H1 (cell line): Measurements from ENCODE around the gene NOP16. TPM values are rescaled to one million over a fixed set of nuclear protein-coding genes. Genes with fewer than 3 reads are reported as not detected.

Experiments
- CTCF ChIA-PET: fragments of 300-600 bp; sonication (Branson Sonifier 250); formaldehyde crosslinking; loops from one replicate; lab custom pipeline; 2021; ENCODE audit not compliant: partially characterized antibody; lab: Charles Lee
- POLR2A ChIA-PET: fragments of 300-600 bp; sonication (Branson Sonifier 250); formaldehyde crosslinking; loops from one replicate; lab custom pipeline; 2021; ENCODE audit warnings: inconsistent platforms; ENCODE audit not compliant: partially characterized antibody; lab: Charles Lee
- DNase-seq, 2 experiments: peaks; one replicate each; pipeline versions ENCODE4 v3.0.0 to v3.0.0-alpha.2; 2010 to 2022; ENCODE audit warnings: low spot score in 2 of 2, low read depth in 1 of 2, mixed read lengths in 1 of 2
- FAIRE-seq: peaks from 2 replicates; lab custom pipeline; 2011; peaks lifted over from hg19 to GRCh38; lab: Jason Lieb, UNC
- H2AFZ ChIP-seq: 2 replicates; pipeline ENCODE4 v1.8.1; 2012; ENCODE audit warnings: low read length, inconsistent platforms
- H2AK5ac ChIP-seq: 2 replicates; pipeline ENCODE4 v1.6.1; 2013; ENCODE audit warnings: low read depth, low read length
- H2BK120ac ChIP-seq: replicated peaks from 2 replicates; pipeline ENCODE3; 2013; ENCODE audit warnings: low read depth, low read length, inconsistent platforms
- H2BK12ac ChIP-seq: 2 replicates; pipeline ENCODE4 v1.6.1; 2013; ENCODE audit warnings: low read depth, low read length
- H2BK15ac ChIP-seq: 2 replicates; pipeline ENCODE4 v1.6.1; 2013; ENCODE audit warnings: low read length
- H2BK20ac ChIP-seq: 2 replicates; pipeline ENCODE4 v1.6.1; 2013; ENCODE audit warnings: low read length
- H2BK5ac ChIP-seq: 2 replicates; pipeline ENCODE4 v1.6.1; 2013; ENCODE audit warnings: low read depth, low read length
- H3K14ac ChIP-seq: 2 replicates; pipeline ENCODE4 v1.6.1; 2013; ENCODE audit warnings: inconsistent platforms; ENCODE audit not compliant: insufficient read length
- H3K18ac ChIP-seq: 2 replicates; pipeline ENCODE4 v1.6.1; 2013; ENCODE audit warnings: low read length; ENCODE audit errors: extremely low read depth
- H3K23ac ChIP-seq: 2 replicates; pipeline ENCODE4 v1.6.1; 2013; ENCODE audit warnings: inconsistent platforms; ENCODE audit not compliant: insufficient read length
- H3K23me2 ChIP-seq: 2 replicates; pipeline ENCODE4 v1.6.1; 2013; ENCODE audit warnings: low read depth, low read length
- H3K27ac ChIP-seq: 2 replicates; pipeline ENCODE4 v1.6.1; 2011; ENCODE audit warnings: low read depth, low read length, inconsistent platforms
- H3K27me3 ChIP-seq, 4 experiments: replicated peaks in 1 of 4; 1 replicate in 1 of 4; 2 replicates in 3 of 4; pipeline versions ENCODE4 v1.6.1 to v1.8.1; 2011 to 2013; ENCODE audit warnings: low read length in 3 of 4, mild to moderate bottlenecking in 3 of 4, inconsistent platforms in 2 of 4, mixed read lengths in 2 of 4, moderate library complexity in 1 of 4; ENCODE audit not compliant: control insufficient read depth in 3 of 4, insufficient read depth in 3 of 4; ENCODE audit errors: extremely low read depth in 1 of 4
- H3K36me3 ChIP-seq, 4 experiments: 2 replicates each; pipeline versions ENCODE4 v1.6.1 to v1.8.1; 2011 to 2013; ENCODE audit warnings: mild to moderate bottlenecking in 4 of 4, low read length in 3 of 4, moderate library complexity in 2 of 4, control low read depth in 1 of 4, inconsistent platforms in 1 of 4; ENCODE audit not compliant: insufficient read depth in 4 of 4, control insufficient read depth in 2 of 4
- H3K4ac ChIP-seq: replicated peaks from 2 replicates; pipeline ENCODE3; 2013; ENCODE audit warnings: low read length, low read depth, mixed read lengths, inconsistent platforms; ENCODE audit not compliant: insufficient read length
- H3K4me1 ChIP-seq, 4 experiments: replicated peaks in 1 of 4; 1 replicate in 1 of 4; 2 replicates in 3 of 4; pipeline versions ENCODE4 v1.6.1 to v1.8.1; 2011 to 2013; ENCODE audit warnings: low read length in 3 of 4, inconsistent platforms in 2 of 4, mixed read lengths in 1 of 4; ENCODE audit not compliant: insufficient read depth in 4 of 4, control insufficient read depth in 3 of 4
- H3K4me2 ChIP-seq, 2 experiments: 2 replicates each; pipeline versions ENCODE4 v1.6.1 to v1.8.1; 2011 to 2013; ENCODE audit warnings: low read depth in 2 of 2, low read length in 2 of 2, control low read depth in 1 of 2, inconsistent platforms in 1 of 2, mild to moderate bottlenecking in 1 of 2; ENCODE audit not compliant: insufficient read depth in 1 of 2
- H3K4me3 ChIP-seq, 4 experiments: fragments of 200-600, 300-600 bp in 1 of 4; sonication (generic), shearing (Covaris generic), sonication (Bioruptor Twin) in 1 of 4; 2 replicates each; pipeline versions ENCODE4 v1.5.1 to v1.8.1; 2011 to 2016; ENCODE audit warnings: low read length in 4 of 4, low read depth in 3 of 4, control low read depth in 2 of 4, inconsistent platforms in 2 of 4, mild to moderate bottlenecking in 2 of 4, mixed read lengths in 1 of 4, moderate library complexity in 1 of 4; ENCODE audit not compliant: insufficient read depth in 2 of 4; ENCODE audit errors: extremely low read depth in 1 of 4
- H3K56ac ChIP-seq: replicated peaks from 2 replicates; pipeline ENCODE3; 2013; ENCODE audit warnings: low read depth, mild to moderate bottlenecking, mixed read lengths, low read length, inconsistent platforms; ENCODE audit not compliant: insufficient read length
- H3K79me1 ChIP-seq: 2 replicates; pipeline ENCODE4 v1.6.1; 2013; ENCODE audit warnings: low read depth, low read length, control low read depth
- H3K79me2 ChIP-seq, 2 experiments: 2 replicates each; pipeline versions ENCODE4 v1.6.1 to v1.8.1; 2012 to 2013; ENCODE audit warnings: low read length in 2 of 2, mild to moderate bottlenecking in 2 of 2, inconsistent platforms in 1 of 2; ENCODE audit not compliant: insufficient read depth in 2 of 2, control insufficient read depth in 1 of 2
- H3K9ac ChIP-seq, 4 experiments: replicated peaks in 1 of 4; 1 replicate in 1 of 4; 2 replicates in 3 of 4; pipeline versions ENCODE4 v1.6.1 to v1.8.1; 2011 to 2013; ENCODE audit warnings: low read depth in 3 of 4, low read length in 3 of 4, control low read depth in 2 of 4, mild to moderate bottlenecking in 2 of 4, moderate library complexity in 2 of 4, inconsistent platforms in 1 of 4; ENCODE audit errors: extremely low read depth in 1 of 4
- H3K9me3 ChIP-seq, 2 experiments: 2 replicates each; pipeline versions ENCODE4 v1.6.1 to v1.8.1; 2012 to 2013; ENCODE audit warnings: mild to moderate bottlenecking in 2 of 2, moderate library complexity in 2 of 2, control low read depth in 1 of 2, inconsistent platforms in 1 of 2, low read depth in 1 of 2, low read length in 1 of 2, mixed read lengths in 1 of 2; ENCODE audit not compliant: insufficient read depth in 2 of 2
- H4K20me1 ChIP-seq, 2 experiments: replicated peaks in 1 of 2; 2 replicates each; pipeline versions ENCODE3 to v1.8.1; 2011 to 2013; ENCODE audit warnings: inconsistent platforms in 2 of 2, low read length in 2 of 2, mild to moderate bottlenecking in 1 of 2; ENCODE audit not compliant: insufficient read depth in 2 of 2, control insufficient read depth in 1 of 2
- H4K5ac ChIP-seq: 2 replicates; pipeline ENCODE4 v1.6.1; 2013; ENCODE audit warnings: low read length, low read depth, mixed read lengths, inconsistent platforms; ENCODE audit not compliant: insufficient read length
- H4K8ac ChIP-seq: 2 replicates; pipeline ENCODE4 v1.8.0; 2013; ENCODE audit warnings: mild to moderate bottlenecking, moderate library complexity, low read length, inconsistent platforms; ENCODE audit not compliant: insufficient read depth; ENCODE audit errors: extremely low read depth
- H4K91ac ChIP-seq: replicated peaks from 2 replicates; pipeline ENCODE3; 2013; ENCODE audit warnings: low read length, mixed read lengths, inconsistent platforms; ENCODE audit not compliant: insufficient read length
- GABPA ChIP-seq: IDR thresholded peaks from 2 replicates; pipeline ENCODE4 v1.6.1; 2011; ENCODE audit warnings: mild to moderate bottlenecking, low read length, moderate library complexity, borderline replicate concordance; ENCODE audit not compliant: insufficient read depth
- HDAC2 ChIP-seq, 2 experiments: fragments of 300-600 bp in 1 of 2; sonication (generic) in 1 of 2; IDR thresholded peaks; 2 replicates each; pipeline ENCODE4 v1.6.1; 2011 to 2012; ENCODE audit warnings: low read depth in 2 of 2, low read length in 2 of 2, mild to moderate bottlenecking in 2 of 2, moderate library complexity in 2 of 2, borderline replicate concordance in 1 of 2, inconsistent platforms in 1 of 2
- JUN ChIP-seq: IDR thresholded peaks from 2 replicates; pipeline ENCODE4 v1.6.1; 2011; ENCODE audit warnings: low read depth, mild to moderate bottlenecking, improper control_type of control experiment, low read length
- MAFK ChIP-seq: IDR thresholded peaks from 2 replicates; pipeline ENCODE4 v1.6.1; 2012; ENCODE audit warnings: low read depth, mild to moderate bottlenecking, improper control_type of control experiment, low read length
- NANOG ChIP-seq: IDR thresholded peaks from 2 replicates; pipeline ENCODE4 v1.6.1; 2011; ENCODE audit warnings: low read length, low read depth, mild to moderate bottlenecking, inconsistent platforms; ENCODE audit not compliant: insufficient read depth, poor library complexity, severe bottlenecking
- RAD21 ChIP-seq, 2 experiments: IDR thresholded peaks in 1 of 2; conservative IDR thresholded peaks in 1 of 2; 2 replicates each; pipeline ENCODE4 v1.6.1; 2011; ENCODE audit warnings: low read depth in 2 of 2, low read length in 2 of 2, improper control_type of control experiment in 1 of 2, inconsistent platforms in 1 of 2, mild to moderate bottlenecking in 1 of 2, moderate library complexity in 1 of 2
- SIN3A ChIP-seq, 2 experiments: IDR thresholded peaks in 1 of 2; conservative IDR thresholded peaks in 1 of 2; 2 replicates each; pipeline ENCODE4 v1.6.1; 2011 to 2012; ENCODE audit warnings: low read length in 2 of 2, improper control_type of control experiment in 1 of 2, low read depth in 1 of 2, mild to moderate bottlenecking in 1 of 2
- SRF ChIP-seq: IDR thresholded peaks from 2 replicates; pipeline ENCODE4 v1.6.1; 2011; ENCODE audit warnings: mild to moderate bottlenecking, low read depth, low read length, moderate library complexity
- TBP ChIP-seq: IDR thresholded peaks from 2 replicates; pipeline ENCODE4 v1.6.1; 2011; ENCODE audit warnings: low read depth, low read length, improper control_type of control experiment
- whole genome bisulfite sequencing, 2 experiments: shearing (Covaris generic) in 1 of 2; methylation state at CpG; one replicate each; pipeline versions ENCODE4 v1.1.6 to v1.1.7; 2013 to 2015; ENCODE audit warnings: low lambda C conversion rate in 2 of 2, mixed read lengths in 2 of 2, inconsistent platforms in 1 of 2, low coverage in 1 of 2, missing lambda C conversion rate in 1 of 2; ENCODE audit not compliant: insufficient replicate concordance in 2 of 2, insufficient coverage in 1 of 2, insufficient read length in 1 of 2; ENCODE audit errors: extremely low coverage in 1 of 2, missing lambda C conversion rate in 1 of 2; 5-methylcytosine and 5-hydroxymethylcytosine counted together
- polyA plus RNA-seq, 7 experiments: library from polyadenylated mRNA; depleted of rRNA in 3 of 7; stranded (reverse) in 5 of 7; unstranded in 2 of 7; fragments of >200 nt in 5 of 7; fragments of 200-250 nt in 2 of 7; gene quantifications; 1 replicate in 5 of 7; 2 replicates in 1 of 7; 4 replicates in 1 of 7; pipeline versions ENCODE4 v1.2.1 to v1.2.3, GENCODE V29; 2011 to 2013; ENCODE audit warnings: missing spikeins in 2 of 7, mixed read lengths in 2 of 7
- total RNA-seq: library from RNA; stranded (reverse); fragmentation: NEBNext Ultra II Directional; extraction: Animal tissue kit (Norgen Biotek cat#: 25700); gene quantifications from 2 replicates; pipeline ENCODE4 v1.2.1, GENCODE V29; 2021
- TF ChIP-seq, protein P1 (sequence below): IDR thresholded peaks from 2 replicates; pipeline ENCODE4 v1.6.1; 2012; ENCODE audit warnings: inconsistent platforms

NOP16 gene
- total and polyA plus RNA-seq, 2 of the 8 experiments (the other 6 are each of a cell fraction or from before 2014, with no cell fraction given): 46.9 to 65.2 TPM

GRCh38 chr5:176360894-176361436, 27.4 kb downstream of the NOP16 start:
- Histone ChIP-seq H4K91ac (no peak overlapping the region), H3K4ac (peak overlapping the region; percentile 78), H2AK5ac (no peak overlapping the region), H2AFZ (0 out of 2 replicates have a peak overlapping the region, but pooled peaks have one; percentile 75), H3K4me3 (peak overlapping the region; percentile 79 to 95 (median 92)), H3K79me2 (peaks cover 5 to 38% of the 10 kb centered on the region in 2 experiments; a peak in 3 of 4 replicates), H3K23me2 (peaks cover 14% of the 10 kb centered on the region), H3K27me3 (peaks cover 7 to 30% (median 24%) of the 10 kb centered on the region in 4 experiments), H3K56ac (peak overlapping the region; percentile 92), H3K9me3 (no peaks in the 10 kb centered on the region), H3K79me1 (peaks cover 9% of the 10 kb centered on the region), H2BK5ac (peak overlapping the region; percentile 81), H2BK15ac (no peak overlapping the region), H2BK120ac (no peak overlapping the region), H3K14ac (no peak overlapping the region), H4K5ac (peak overlapping the region; percentile 68), H2BK12ac (no peak overlapping the region), H4K8ac (peak overlapping the region; percentile 96), H2BK20ac (no peak overlapping the region), H3K27ac (peak overlapping the region; percentile 88), H4K20me1 (peaks cover 0 to 12% of the 10 kb centered on the region in 2 experiments), H3K36me3 (peaks cover 0 to 27% (median under 1%) of the 10 kb centered on the region in 4 experiments; a peak in 3 of 8 replicates), H3K4me2 (peak overlapping the region; percentile 68 to 79), H3K18ac (peak overlapping the region; percentile 32; the same call in 1 of the 2 replicates), H3K9ac (peak overlapping the region; percentile 51 to 95 (median 82)), H3K4me1 (peaks cover 0 to 3% (median 0%) of the 10 kb centered on the region in 4 experiments; a peak in 4 of 7 replicates), H3K23ac (no peak overlapping the region)
- POLR2A ChIA-PET: interaction anchor here (1.0 to 3.6 kb wide), 12 partner anchors 9 to 184 kb away, joined by 3 to 30 read pairs (median 5); partner anchors contain the start of genes HIGD2A, NOP16 and RNF44
- CTCF ChIA-PET: interaction anchor here (1.1 kb wide), 1 partner anchor 13 kb away, joined by 3 read pairs; no protein-coding TSS in a partner anchor
- FAIRE-seq (no peak), DNase-seq (no peak)
- WGBS, 2 experiments: 4% methylated on average over 26 of the region's 27 CpGs; no CpG with 5 or more reads in 1 of the 2 experiments
- TF ChIP-seq, protein P1, sequence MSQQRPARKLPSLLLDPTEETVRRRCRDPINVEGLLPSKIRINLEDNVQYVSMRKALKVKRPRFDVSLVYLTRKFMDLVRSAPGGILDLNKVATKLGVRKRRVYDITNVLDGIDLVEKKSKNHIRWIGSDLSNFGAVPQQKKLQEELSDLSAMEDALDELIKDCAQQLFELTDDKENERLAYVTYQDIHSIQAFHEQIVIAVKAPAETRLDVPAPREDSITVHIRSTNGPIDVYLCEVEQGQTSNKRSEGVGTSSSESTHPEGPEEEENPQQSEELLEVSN: no peak
- no peak for TF ChIP-seq SRF
- TF ChIP-seq HDAC2 (IDR thresholded peaks at IDR 0.05; ENCODE audit: borderline replicate concordance in 1 of 2, low read depth in 2 of 2, low read length in 2 of 2): no peak
- no peak for TF ChIP-seq SIN3A (conservative IDR thresholded peaks at IDR 0.05 in 1 of 2, IDR thresholded peaks at IDR 0.05 in 1 of 2; ENCODE audit: low read depth in 1 of 2, low read length in 2 of 2)
- no peak for TF ChIP-seq GABPA
- TF ChIP-seq TBP: no peak
- no peak for TF ChIP-seq RAD21 (IDR thresholded peaks at IDR 0.05 in 1 of 2, conservative IDR thresholded peaks at IDR 0.05 in 1 of 2; ENCODE audit: low read depth in 2 of 2, low read length in 2 of 2)
- TF ChIP-seq JUN: no peak
- TF ChIP-seq MAFK: no peak
- TF ChIP-seq NANOG: no peak
